AG09309 (cell line): ENCODE results near the gene ZNF341.

Experiments used
- DNase-seq: peaks from one replicate; pipeline ENCODE4 v3.0.0-alpha.2; 2010; ENCODE audit warnings: low read depth
- H3K4me3 ChIP-seq: 2 replicates; pipeline ENCODE4 v1.5.1; 2011; ENCODE audit warnings: mild to moderate bottlenecking, low read depth, low read length, moderate library complexity; ENCODE audit not compliant: control insufficient read depth
- TF ChIP-seq, protein P1 (sequence below): IDR thresholded peaks from 2 replicates; pipeline ENCODE4 v1.5.1; 2011; ENCODE audit warnings: mild to moderate bottlenecking, low read depth, low read length, inconsistent platforms; ENCODE audit not compliant: insufficient read depth, control insufficient read depth; ENCODE audit errors: missing control alignments

The ZNF341 gene

DNA sequence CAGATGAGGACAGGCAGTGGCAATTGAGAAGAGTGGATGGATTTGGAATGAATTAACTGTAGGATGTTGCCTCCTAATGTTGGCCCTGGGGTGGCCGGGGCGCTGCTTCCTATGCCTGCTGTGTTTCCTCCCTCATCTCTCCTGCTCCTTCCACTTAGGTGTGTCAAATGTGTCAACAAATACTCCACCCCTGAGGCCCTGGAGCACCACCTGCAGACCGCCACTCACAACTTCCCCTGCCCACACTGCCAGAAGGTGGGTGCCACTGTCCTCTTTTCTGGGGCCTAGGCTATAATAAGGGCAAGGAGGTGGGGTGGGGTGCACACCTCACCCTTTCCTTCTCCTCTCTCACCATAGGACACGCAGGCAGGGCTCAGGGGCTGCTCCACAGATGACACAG lies 49.3 kb downstream of the ZNF341 start:
- TF ChIP-seq, protein P1, sequence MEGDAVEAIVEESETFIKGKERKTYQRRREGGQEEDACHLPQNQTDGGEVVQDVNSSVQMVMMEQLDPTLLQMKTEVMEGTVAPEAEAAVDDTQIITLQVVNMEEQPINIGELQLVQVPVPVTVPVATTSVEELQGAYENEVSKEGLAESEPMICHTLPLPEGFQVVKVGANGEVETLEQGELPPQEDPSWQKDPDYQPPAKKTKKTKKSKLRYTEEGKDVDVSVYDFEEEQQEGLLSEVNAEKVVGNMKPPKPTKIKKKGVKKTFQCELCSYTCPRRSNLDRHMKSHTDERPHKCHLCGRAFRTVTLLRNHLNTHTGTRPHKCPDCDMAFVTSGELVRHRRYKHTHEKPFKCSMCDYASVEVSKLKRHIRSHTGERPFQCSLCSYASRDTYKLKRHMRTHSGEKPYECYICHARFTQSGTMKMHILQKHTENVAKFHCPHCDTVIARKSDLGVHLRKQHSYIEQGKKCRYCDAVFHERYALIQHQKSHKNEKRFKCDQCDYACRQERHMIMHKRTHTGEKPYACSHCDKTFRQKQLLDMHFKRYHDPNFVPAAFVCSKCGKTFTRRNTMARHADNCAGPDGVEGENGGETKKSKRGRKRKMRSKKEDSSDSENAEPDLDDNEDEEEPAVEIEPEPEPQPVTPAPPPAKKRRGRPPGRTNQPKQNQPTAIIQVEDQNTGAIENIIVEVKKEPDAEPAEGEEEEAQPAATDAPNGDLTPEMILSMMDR = no peak
- DNase-seq = no peak

DNA sequence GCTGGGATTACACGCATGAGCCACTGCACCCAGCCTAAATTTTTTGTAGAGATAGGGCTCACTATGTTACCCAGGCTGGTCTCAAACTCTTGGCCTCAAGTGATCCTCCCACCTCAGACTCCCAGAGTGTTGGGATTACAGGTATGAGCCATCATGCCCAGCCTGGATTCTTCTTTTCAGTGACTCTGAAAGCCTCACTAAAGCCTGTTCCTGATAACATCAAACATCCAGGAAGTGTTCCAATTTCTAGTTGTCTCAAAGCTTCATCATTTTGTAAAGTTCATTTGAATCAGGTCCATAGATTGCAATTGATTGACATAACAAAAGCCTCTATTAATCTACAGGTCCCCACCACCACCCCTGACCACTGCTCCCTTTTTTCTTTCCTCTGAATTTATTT lies 50.1 kb downstream of the ZNF341 start:
- DNase-seq = no peak
- TF ChIP-seq, protein P1 = no peak
- H3K4me3 ChIP-seq = no peak overlapping the region

More for the DNA sequence above, 49.3 kb downstream of the ZNF341 start:
- no peak overlapping the region for H3K4me3 ChIP-seq

DNA sequence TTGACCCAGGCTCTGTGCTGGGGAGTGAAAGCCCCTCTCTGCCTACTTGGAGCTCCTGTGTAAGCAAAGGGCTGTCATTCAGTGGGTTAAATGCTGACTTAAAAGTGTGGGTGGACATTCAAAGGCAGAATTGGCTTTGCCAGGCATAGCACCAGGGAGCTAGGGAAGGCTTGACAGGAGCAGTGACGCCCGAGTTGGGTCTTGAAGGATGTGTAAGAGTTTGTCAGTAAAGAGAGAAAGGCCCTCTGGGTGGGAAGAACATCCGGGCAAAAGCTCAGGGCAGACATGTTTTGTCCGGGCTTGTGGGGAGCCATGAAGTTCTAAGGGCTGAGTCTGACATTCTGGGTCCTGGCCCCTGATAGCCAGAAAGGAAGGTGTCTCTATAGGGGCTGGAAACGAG lies 51.5 kb downstream of the ZNF341 start:
- DNase-seq = no peak
- H3K4me3 ChIP-seq = no peak overlapping the region
- TF ChIP-seq, protein P1 = no peak

DNA sequence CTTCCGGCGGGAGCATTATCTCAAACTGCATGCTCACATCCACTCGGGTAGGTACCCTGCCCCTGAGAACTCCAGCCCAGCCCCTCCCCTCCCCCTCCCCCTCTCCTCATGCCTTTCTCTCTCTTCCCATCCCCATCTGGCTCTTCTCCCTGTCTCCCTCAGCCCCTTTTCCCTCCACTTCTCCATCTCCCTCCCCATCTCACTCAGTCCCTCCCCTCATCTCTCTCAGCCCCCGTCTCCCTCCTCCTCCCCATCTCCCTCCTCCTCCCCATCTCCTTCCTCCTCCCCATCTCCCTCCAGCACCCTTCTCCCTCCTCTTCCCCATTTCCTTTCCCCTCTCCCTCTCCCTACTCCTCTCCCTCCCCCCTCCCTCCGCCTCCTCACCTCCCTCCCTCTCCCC lies 52.0 kb downstream of the ZNF341 start:
- TF ChIP-seq, protein P1 = no peak
- no peak for DNase-seq
- H3K4me3 ChIP-seq = no peak overlapping the region

DNA sequence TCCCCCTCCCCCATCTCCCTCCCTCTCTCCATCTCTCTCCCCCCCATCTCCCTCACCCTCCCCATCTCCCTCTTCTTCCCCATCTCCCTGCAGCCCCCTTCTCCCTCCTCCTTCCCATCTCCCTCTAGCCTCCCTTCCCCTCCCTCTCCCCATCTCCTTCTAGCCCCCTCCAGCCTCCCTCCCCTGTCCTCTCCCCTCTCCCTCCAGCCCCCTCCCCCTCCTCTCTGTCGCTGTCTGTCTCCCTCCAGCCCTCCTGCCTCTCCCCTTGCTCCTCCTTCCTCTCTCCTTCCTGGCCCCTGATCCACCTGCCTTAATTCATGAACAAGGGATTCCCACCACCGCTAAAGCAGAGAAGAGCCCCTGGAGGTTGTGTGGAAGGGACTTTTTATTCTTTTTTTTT lies 52.4 kb downstream of the ZNF341 start:
- TF ChIP-seq, protein P1 = no peak
- no peak overlapping the region for H3K4me3 ChIP-seq
- DNase-seq = no peak

DNA sequence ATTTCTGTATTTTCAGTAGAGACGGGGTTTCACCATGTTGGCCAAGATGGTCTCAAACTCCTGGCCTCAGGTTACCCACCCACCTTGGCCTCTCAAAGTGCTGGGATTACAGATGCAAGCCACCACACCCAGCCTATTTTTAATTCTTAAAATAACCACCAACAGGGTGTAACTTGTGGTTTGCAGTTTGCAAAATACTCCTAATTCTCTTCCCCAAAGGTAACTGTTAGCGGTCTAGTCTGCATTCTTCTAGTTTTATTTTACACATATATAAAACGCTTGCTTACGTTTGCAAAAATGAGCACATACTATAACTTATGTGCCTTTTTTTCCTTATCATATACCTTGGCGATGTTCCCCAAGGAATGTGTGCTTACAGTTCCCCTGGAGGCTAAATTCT lies 53.7 kb downstream of the ZNF341 start:
- H3K4me3 ChIP-seq = no peak overlapping the region
- no peak for DNase-seq
- TF ChIP-seq, protein P1 = no peak
